ENCODE data around the gene EDC4.
"Not testable (repeated sequence)": the region's sequence is repeated elsewhere in the genome, so short reads cannot be mapped to it uniquely, and the experiment has no call there.

The EDC4 gene

DNA sequence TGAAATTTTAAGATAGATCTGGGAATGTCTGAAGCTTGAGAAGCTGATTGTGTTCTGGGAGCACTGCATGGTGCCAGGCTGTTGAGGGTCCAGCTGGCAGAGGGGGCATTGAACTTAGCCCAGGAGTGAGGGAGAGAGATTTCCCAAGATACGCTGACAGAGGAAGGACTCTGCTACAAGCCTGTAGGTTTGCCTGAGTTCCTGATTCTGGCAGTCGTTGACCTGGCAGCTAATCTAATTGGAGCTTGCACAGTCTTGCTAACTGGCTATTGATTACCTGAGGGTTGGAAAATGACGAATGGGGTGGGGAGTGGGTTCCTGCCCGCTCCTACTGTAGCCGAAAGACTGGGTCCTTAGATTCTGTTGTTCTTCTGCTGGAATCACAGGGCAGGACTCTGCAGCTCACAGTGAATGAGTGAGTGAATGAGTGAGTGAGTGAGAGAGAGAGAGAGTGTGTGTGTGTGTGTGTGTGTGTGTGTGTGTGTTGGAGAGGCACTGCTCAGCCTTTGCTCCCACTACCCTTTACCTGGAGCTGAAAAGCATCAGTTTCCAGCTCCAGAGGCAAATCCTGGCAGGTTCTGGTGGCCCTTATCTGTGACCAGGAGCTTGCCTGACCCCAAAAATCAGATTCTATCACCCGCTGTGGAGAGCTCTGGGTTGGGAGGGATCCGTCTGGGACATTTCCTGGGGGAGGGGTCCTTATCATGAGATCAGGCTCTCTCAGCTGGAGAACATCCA lies 42.1 kb downstream of the EDC4 start:
- DNase-seq: no peak

GRCh38 chr16:67915496-67915769 lies 42.6 kb downstream of the EDC4 start:
- not testable (repeated sequence) for DNase-seq

- DNase-seq: no peak
Measured at GRCh38 chr16:67915831-67916723, 43.2 kb downstream of the EDC4 start.

- no peak for DNase-seq
Measured at GRCh38 chr16:67917140-67917851, 44.4 kb downstream of the EDC4 start.

DNA sequence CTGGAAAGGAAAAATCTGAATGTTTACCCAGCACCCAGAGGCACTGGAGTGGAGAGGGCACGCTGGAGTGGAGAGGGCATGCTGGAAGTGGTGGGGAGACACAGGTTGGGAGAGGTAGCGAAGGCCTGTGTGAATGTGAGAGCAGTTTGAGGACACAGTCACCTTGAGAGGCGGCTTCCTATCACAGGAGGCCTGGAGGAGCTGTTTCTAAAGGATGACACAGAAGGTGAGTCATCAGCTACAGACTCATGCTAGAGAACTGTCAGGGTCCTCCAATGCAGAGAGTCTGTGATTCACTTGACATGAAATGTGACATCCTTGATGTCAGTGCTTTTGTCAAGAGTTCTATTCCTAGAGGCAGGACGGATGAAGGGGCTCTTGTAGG lies 45.0 kb downstream of the EDC4 start:
- no peak for DNase-seq

DNA sequence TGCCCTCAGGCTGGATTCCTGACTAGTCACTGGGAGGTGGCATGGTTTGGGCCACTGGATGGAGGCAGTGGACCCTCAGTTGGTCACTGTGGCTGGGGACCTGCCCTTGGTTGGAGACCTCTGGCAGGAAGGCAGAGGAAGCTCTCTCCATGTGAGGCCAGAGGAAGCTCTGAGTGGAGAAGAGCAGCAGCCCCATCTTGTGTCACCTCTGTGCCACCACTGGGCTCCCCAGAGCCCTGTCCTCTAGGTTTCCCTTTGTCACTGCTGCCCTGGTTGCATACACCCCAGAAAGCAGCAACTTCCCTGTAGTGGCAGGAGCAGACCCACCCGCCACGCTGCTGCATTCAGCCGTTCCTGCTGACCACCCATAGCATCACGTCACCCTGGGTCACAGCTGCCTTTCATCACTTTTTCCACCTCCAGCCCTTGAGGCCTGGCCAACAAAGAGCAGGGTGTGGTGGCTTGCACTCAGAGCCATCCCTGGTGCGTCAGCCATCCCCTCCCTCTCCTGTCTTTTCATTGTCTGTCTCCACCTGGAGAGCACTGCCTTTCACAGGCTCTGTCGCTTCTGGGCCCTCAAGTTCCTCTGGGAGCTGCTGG lies 46.9 kb downstream of the EDC4 start:
- no peak for DNase-seq

- DNase-seq: no peak
Measured at GRCh38 chr16:67922221-67922620, 49.4 kb downstream of the EDC4 start.

GRCh38 chr16:67922740-67923139 lies 49.9 kb downstream of the EDC4 start:
- DNase-seq: no peak

DNA sequence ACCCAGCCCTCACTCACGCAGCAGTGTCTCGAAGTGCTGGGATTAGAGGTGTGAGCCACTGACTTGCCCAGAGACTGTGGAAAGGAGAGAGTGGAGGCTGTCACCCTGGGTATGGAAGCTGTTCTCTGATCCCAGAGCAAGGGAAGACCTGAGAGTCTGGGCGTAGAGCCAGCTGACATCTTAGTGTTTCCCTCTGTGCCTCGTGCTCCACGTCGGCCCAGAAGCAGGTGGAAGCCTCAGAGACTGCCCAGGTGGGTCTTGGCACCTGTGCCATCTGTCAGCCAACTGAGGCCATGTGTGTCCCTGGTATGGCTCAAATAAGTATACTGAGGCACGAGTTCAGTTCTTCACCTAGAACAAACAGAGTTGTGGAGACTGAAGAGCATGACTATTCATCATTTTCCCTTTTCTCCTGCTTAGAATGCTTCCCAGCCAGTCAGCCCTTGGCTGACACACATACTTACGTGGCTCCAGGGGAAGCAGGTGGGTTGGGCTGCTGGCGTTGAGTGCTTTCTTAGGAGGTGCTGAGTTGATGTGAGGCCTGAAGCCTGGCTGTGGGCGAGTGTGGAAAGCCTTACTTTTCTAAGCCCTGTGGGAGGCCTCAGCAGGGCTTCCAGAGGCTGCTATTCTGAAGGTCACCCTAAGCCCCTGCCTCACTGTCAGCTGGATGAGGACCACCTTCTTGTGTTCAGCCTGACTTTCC lies 50.7 kb downstream of the EDC4 start:
- DNase-seq: peak; percentile 81

- no peak for DNase-seq
Measured at GRCh38 chr16:67924140-67924906, 51.5 kb downstream of the EDC4 start.

- DNase-seq: peak; percentile 96
Measured at GRCh38 chr16:67926181-67926750, 53.4 kb downstream of the EDC4 start.

GRCh38 chr16:67927131-67927941 lies 54.5 kb downstream of the EDC4 start:
- DNase-seq: no peak

GRCh38 chr16:67928147-67928546 lies 55.3 kb downstream of the EDC4 start:
- no peak for DNase-seq

DNA sequence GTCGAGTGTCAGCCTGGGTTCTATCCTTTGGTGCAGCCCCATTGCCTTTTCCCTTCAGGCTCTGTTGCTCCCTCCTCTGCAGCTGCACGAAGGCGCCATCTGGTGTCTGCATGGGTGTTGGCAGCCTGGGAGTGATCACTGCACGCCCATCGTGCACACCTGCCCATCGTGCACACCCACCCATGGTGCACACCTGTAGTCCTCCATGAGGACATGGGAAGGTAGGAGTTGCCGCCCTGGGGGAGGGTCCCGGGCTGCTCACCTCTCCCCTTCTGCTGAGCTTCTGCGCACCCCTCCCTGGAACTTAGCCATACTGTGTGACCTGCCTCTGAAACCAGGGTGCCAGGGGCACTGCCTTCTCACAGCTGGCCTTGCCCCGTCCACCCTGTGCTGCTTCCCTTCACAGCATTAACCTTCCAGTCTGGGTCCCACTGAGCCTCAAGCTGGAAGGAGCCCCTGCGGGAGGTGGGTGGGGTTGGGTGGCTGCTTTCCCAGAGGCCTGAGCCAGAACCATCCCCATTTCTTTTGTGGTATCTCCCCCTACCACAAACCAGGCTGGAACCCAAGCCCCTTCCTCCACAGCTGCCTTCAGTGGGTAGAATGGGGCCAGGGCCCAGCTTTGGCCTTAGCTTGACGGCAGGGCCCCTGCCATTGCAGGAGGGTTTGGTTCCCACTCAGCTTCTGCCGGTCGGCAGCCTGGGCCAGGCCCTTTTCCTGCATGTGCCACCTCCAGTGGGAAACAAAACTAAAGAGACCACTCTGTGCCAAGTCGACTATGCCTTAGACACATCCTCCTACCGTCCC lies 55.9 kb downstream of the EDC4 start:
- peak; percentile 69 for DNase-seq

DNA sequence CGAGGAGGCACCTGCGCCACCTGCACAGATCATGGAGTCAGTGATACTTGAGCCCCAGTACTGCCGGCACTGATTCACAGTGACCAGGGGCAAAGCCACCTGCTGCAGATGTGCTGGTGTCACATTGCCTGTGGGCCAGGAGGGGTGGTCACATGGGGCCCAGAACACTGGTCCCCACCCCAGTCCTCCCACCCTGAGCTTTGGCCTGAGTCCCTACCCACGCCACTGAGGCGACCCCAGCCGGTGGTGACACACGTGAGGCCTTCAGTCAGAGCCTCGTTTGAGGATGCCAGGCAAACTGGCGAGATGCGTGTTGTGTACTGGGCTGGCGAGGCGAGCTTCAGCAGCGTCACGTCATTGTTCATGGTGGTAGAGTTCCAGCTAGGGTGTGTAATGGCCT lies 57.3 kb downstream of the EDC4 start:
- DNase-seq: no peak

GRCh38 chr16:67930678-67931211 lies 57.9 kb downstream of the EDC4 start:
- DNase-seq: no peak
